BJ (cell line): ENCODE data around the gene VSIG8. TPM values are rescaled to one million over a fixed set of nuclear protein-coding genes. Genes with fewer than 3 reads are reported as not detected.
"Not testable (repeated sequence)": the region's sequence is repeated elsewhere in the genome, so short reads cannot be mapped to it uniquely, and the experiment has no call there.

ENCODE experiments used
- CTCF ChIA-PET: fragments of 350-600 bp; formaldehyde crosslinking; extraction: SDS; loops from one replicate; lab custom pipeline; 2021; ENCODE audit warnings: antibody characterized with exemption, inconsistent platforms; lab: Yijun Ruan, JAX
- POLR2A ChIA-PET: fragments of 300-600 bp; sonication (Branson Sonifier 250); formaldehyde crosslinking; extraction: SDS; loops from one replicate; lab custom pipeline; 2021; ENCODE audit warnings: antibody characterized with exemption; lab: Charles Lee
- DNase-seq: peaks from one replicate; pipeline ENCODE4 v3.0.0-alpha.2; 2011; ENCODE audit warnings: low read depth
- H3K27me3 ChIP-seq: 2 replicates; pipeline ENCODE4 v1.6.0; 2011; ENCODE audit warnings: low read length; ENCODE audit not compliant: control insufficient read depth, insufficient read depth
- H3K36me3 ChIP-seq: 2 replicates; pipeline ENCODE4 v1.5.1; 2011; ENCODE audit warnings: low read length; ENCODE audit not compliant: control insufficient read depth, insufficient read depth
- H3K4me3 ChIP-seq: 2 replicates; pipeline ENCODE4 v1.5.1; 2011; ENCODE audit warnings: low read depth, mild to moderate bottlenecking, control low read depth, low read length
- CTCF ChIP-seq: IDR thresholded peaks from 2 replicates; pipeline ENCODE4 v1.5.1; 2011; ENCODE audit warnings: low read depth, mild to moderate bottlenecking, control low read depth, inconsistent platforms, low read length, moderate library complexity; ENCODE audit not compliant: insufficient read depth
- polyA plus RNA-seq: library from polyadenylated mRNA; depleted of rRNA; stranded (reverse); fragments of >200 nt; gene quantifications from 2 replicates; pipeline ENCODE4 v1.2.3, GENCODE V29; 2011

Gene VSIG8
- polyA plus RNA-seq, 1 experiment, result not detected

- no peak for TF ChIP-seq CTCF
- Histone ChIP-seq H3K36me3 (no peaks in the 10 kb centered on the region), H3K27me3 (no peaks in the 10 kb centered on the region), H3K4me3 (no peak overlapping the region)
- ChIA-PET POLR2A (no interaction called here), CTCF (interaction anchor here (1.2 to 2.8 kb wide), 4 partner anchors 10 to 106 kb away, joined by 3 to 12 read pairs (median 4); no protein-coding TSS in a partner anchor)
- no peak for DNase-seq
Observed at GRCh38 chr1:159902541-159902940, 40.1 kb upstream of the VSIG8 start.

GRCh38 chr1:159900755-159901360, 38.4 kb upstream of the VSIG8 start:
- CTCF ChIA-PET, result interaction anchor here (1.3 to 2.1 kb wide), 4 partner anchors 9 to 107 kb away, joined by 3 to 11 read pairs (median 8); no protein-coding TSS in a partner anchor
- DNase-seq, result no peak
- no peak for TF ChIP-seq CTCF
- POLR2A ChIA-PET, result no interaction called here
- Histone ChIP-seq H3K27me3 (no peaks in the 10 kb centered on the region), H3K4me3 (no peak overlapping the region), H3K36me3 (no peaks in the 10 kb centered on the region)

GRCh38 chr1:159900086-159900680, 37.7 kb upstream of the VSIG8 start, which contains the start of gene CFAP45:
TSS of gene CFAP45 (minus strand) at chr1:159900165. CDS start at chr1:159900098, 67 bp downstream.
- no peak for TF ChIP-seq CTCF
- CTCF ChIA-PET, result interaction anchor here (1.3 to 2.1 kb wide), 3 partner anchors 8 to 107 kb away, joined by 3 to 11 read pairs (median 11); no protein-coding TSS in a partner anchor

GRCh38 chr1:159899634-159900033, 37.2 kb upstream of the VSIG8 start:
- H3K4me3 ChIP-seq, H3K36me3 ChIP-seq, POLR2A ChIA-PET, H3K27me3 ChIP-seq, DNase-seq: not testable (repeated sequence)
- CTCF ChIA-PET, result interaction anchor here (1.3 to 2.1 kb wide), 2 partner anchors 101 to 108 kb away, joined by 3 to 11 read pairs; no protein-coding TSS in a partner anchor

More at GRCh38 chr1:159900086-159900680, 37.7 kb upstream of the VSIG8 start, which contains the start of gene CFAP45:
- no peak within 1 kb of the TSS for H3K4me3 ChIP-seq
- H3K36me3 ChIP-seq, result no peaks in the 10 kb centered on the region
- POLR2A ChIA-PET, result no interaction called here
- no peak for DNase-seq
- no peaks in the 10 kb centered on the region for H3K27me3 ChIP-seq

GRCh38 chr1:159898527-159898926, 36.1 kb upstream of the VSIG8 start:
- no peak overlapping the region for H3K4me3 ChIP-seq
- ChIA-PET POLR2A (no interaction called here), CTCF (interaction anchor here (15.0 kb wide), 1 partner anchor 99 kb away, joined by 590 read pairs; the partner anchor contains the start of gene FCRL6)
- no peaks in the 10 kb centered on the region for H3K36me3 ChIP-seq
- TF ChIP-seq CTCF, result no peak
- H3K27me3 ChIP-seq, result no peaks in the 10 kb centered on the region
- DNase-seq, result no peak
